ENCODE measurements around the gene SEMA5A. TPM values are rescaled to one million over a fixed set of nuclear protein-coding genes. Genes with fewer than 3 reads are reported as not detected.

The SEMA5A gene
- total and polyA plus RNA-seq, 2 of the 13 experiments (the other 11 are each of a cell fraction or from before 2014, with no cell fraction given), result 0.01 TPM; not detected in 1

DNA sequence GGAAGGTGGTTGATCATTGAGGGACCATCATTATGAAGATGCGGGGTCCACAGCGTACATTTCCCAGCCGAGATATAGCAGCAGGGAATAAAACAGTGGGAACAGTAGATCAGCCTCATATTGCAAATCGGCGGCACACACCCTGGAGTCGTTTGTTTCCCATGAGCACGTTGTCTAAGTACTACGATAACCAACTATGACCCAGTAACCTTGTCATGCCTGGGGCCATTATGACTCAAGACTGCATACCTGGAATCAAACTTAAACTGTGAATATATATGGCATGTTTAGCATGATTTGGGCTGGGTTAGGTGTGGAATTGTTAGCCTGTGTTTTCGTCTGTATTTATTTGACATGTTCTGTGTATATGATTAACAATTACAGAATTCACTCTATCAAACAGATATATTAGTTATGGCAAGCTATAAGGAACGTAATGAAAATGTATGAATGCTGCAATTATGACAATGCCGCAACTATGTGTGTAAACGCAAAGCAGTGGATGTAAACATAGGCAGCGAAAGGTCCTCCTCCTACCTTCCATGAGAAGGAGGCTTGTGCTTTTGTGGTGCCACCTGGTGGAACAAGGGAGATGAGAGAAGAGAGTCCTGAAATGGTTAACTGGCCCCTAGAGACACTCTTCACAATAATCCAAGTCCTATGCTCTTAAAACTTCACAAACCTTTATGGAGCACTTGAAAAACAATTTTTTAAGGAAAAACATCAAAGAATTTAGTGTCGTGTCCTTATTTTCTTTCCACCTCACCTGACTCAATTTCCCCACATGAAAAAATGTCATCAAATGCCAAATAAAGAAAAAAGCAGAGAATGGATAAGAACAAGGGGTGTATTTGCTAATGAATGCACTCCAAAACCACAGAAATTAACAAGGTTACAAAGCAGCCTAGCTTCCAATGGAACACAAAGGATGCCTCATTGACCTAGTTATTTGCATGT, 47.1 kb downstream of the SEMA5A start:
- Histone ChIP-seq H4K20me1 (ENCODE audit: insufficient read depth, low read length) (no peaks in the 10 kb centered on the region), H3K27ac (ENCODE audit: extremely low read length, insufficient read depth, low read length) (no peak overlapping the region), H3K4me2 (ENCODE audit: low read depth, low read length) (no peak overlapping the region), H3K9me3 (ENCODE audit: low read length) (no peaks in the 10 kb centered on the region), H3K27me3 (ENCODE audit: control insufficient read depth in 1 of 2, insufficient read depth in 2 of 2, low read length in 2 of 2) (no peaks in the 10 kb centered on the region), H2AFZ (ENCODE audit: low read length) (no peak overlapping the region), H3K79me2 (ENCODE audit: insufficient read depth, low read length) (no peaks in the 10 kb centered on the region), H3K9ac (ENCODE audit: insufficient read depth, low read depth, low read length) (no peak overlapping the region), H3K4me3 (replicated peaks in 1 of 3; ENCODE audit: insufficient read depth in 1 of 3, low read depth in 2 of 3, low read length in 3 of 3) (no peak overlapping the region), H3K4me1 (ENCODE audit: insufficient read depth, low read length) (no peaks in the 10 kb centered on the region), H3K36me3 (replicated peaks in 1 of 2; ENCODE audit: control insufficient read depth in 1 of 2, insufficient read depth in 2 of 2, low read length in 2 of 2) (no peaks in the 10 kb centered on the region)
- peak; percentile 7 for DNase-seq (ENCODE audit: low spot score)
- no peak for FAIRE-seq
- intact Hi-C loops (cut with micrococcal nuclease; ENCODE audit: unreplicated experiment), result no loop called here
- no TSS peak for BruUV-seq (replicated peaks)
- in situ Hi-C loops (cut with HindIII; ENCODE audit: extremely low pct_ligation_motif_present, low pct_unique_long_range_greater_than_20kb), result no loop called here
- ChIA-PET CTCF (ENCODE audit: low intra/inter-chr PET ratio, low total read pairs) (no interaction called here), POLR2A (no interaction called here)
- ATAC-seq, result peak; percentile 65; the same call in 2 of the 3 replicates
- 46% methylated on average over 14 of the region's 14 CpGs for WGBS (ENCODE audit: low lambda C conversion rate)
- TF ChIP-seq STAG1 (CRISPR knock-in tag; IDR thresholded peaks at IDR 0.05) (peak; percentile 22; the same call in 1 of the 2 replicates), ZNF468 (CRISPR knock-in tag; IDR thresholded peaks at IDR 0.05) (no peak), KLF13 (CRISPR knock-in tag; IDR thresholded peaks at IDR 0.05) (no peak), JDP2 (CRISPR knock-in tag; IDR thresholded peaks at IDR 0.05; ENCODE audit: borderline replicate concordance) (no peak), RXRA (CRISPR knock-in tag; IDR thresholded peaks at IDR 0.05) (no peak), PAX8 (CRISPR knock-in tag; IDR thresholded peaks at IDR 0.05; ENCODE audit: borderline replicate concordance) (no peak), ZNF652 (CRISPR knock-in tag; IDR thresholded peaks at IDR 0.05; ENCODE audit: borderline replicate concordance, low read depth) (peak; percentile 91), ZNF713 (CRISPR knock-in tag; IDR thresholded peaks at IDR 0.05) (no peak), CTCF (CRISPR knock-in tag; IDR thresholded peaks at IDR 0.05) (peak; percentile 29; the same call in 1 of the 2 replicates), RELA (CRISPR knock-in tag; IDR thresholded peaks at IDR 0.05) (no peak)
- TF ChIP-seq, protein P1, sequence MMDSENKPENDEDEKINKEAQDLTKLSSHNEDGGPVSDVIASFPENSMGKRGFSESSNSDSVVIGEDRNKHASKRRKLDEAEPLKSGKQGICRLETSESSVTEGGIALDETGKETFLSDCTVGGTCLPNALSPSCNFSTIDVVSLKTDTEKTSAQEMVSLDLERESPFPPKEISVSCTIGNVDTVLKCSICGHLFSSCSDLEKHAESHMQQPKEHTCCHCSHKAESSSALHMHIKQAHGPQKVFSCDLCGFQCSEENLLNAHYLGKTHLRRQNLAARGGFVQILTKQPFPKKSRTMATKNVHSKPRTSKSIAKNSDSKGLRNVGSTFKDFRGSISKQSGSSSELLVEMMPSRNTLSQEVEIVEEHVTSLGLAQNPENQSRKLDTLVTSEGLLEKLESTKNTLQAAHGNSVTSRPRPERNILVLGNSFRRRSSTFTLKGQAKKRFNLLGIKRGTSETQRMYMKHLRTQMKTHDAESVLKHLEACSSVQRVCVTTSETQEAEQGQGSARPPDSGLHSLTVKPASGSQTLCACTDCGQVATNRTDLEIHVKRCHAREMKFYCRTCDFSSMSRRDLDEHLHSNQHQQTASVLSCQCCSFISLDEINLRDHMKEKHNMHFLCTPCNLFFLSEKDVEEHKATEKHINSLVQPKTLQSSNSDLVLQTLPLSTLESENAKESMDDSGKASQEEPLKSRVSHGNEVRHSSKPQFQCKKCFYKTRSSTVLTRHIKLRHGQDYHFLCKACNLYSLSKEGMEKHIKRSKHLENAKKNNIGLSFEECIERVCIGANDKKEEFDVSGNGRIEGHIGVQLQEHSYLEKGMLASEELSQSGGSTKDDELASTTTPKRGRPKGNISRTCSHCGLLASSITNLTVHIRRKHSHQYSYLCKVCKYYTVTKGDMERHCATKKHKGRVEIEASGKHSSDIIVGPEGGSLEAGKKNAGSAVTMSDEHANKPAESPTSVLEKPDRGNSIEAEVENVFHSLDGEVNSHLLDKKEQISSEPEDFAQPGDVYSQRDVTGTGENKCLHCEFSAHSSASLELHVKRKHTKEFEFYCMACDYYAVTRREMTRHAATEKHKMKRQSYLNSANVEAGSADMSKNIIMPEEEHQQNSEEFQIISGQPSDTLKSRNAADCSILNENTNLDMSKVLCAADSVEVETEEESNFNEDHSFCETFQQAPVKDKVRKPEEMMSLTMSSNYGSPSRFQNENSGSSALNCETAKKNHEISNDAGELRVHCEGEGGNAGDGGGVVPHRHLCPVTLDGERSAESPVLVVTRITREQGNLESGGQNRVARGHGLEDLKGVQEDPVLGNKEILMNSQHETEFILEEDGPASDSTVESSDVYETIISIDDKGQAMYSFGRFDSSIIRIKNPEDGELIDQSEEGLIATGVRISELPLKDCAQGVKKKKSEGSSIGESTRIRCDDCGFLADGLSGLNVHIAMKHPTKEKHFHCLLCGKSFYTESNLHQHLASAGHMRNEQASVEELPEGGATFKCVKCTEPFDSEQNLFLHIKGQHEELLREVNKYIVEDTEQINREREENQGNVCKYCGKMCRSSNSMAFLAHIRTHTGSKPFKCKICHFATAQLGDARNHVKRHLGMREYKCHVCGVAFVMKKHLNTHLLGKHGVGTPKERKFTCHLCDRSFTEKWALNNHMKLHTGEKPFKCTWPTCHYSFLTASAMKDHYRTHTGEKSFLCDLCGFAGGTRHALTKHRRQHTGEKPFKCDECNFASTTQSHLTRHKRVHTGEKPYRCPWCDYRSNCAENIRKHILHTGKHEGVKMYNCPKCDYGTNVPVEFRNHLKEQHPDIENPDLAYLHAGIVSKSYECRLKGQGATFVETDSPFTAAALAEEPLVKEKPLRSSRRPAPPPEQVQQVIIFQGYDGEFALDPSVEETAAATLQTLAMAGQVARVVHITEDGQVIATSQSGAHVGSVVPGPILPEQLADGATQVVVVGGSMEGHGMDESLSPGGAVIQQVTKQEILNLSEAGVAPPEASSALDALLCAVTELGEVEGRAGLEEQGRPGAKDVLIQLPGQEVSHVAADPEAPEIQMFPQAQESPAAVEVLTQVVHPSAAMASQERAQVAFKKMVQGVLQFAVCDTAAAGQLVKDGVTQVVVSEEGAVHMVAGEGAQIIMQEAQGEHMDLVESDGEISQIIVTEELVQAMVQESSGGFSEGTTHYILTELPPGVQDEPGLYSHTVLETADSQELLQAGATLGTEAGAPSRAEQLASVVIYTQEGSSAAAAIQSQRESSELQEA (CRISPR knock-in tag; IDR thresholded peaks at IDR 0.05; ENCODE audit: not compliant biosample characterization), result no peak
- TF ChIP-seq, protein P2, sequence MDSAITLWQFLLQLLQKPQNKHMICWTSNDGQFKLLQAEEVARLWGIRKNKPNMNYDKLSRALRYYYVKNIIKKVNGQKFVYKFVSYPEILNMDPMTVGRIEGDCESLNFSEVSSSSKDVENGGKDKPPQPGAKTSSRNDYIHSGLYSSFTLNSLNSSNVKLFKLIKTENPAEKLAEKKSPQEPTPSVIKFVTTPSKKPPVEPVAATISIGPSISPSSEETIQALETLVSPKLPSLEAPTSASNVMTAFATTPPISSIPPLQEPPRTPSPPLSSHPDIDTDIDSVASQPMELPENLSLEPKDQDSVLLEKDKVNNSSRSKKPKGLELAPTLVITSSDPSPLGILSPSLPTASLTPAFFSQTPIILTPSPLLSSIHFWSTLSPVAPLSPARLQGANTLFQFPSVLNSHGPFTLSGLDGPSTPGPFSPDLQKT (CRISPR knock-in tag; IDR thresholded peaks at IDR 0.05; ENCODE audit: borderline replicate concordance), result no peak
